HepG2 (cell line): ENCODE measurements around the gene CNGA2. TPM values are rescaled to one million over a fixed set of nuclear protein-coding genes. Genes with fewer than 3 reads are reported as not detected.

Experiments
- ATAC-seq: fragments of 200-7000 bp; cut with Tn5 transposase; 3 replicates; pipeline ENCODE4 v1.9.1; 2020; ENCODE audit warnings: mild to moderate bottlenecking, moderate library complexity
- BruUV-seq: library from RNA; stranded (reverse); fragments of 400-500 nt; replicated peaks from 2 replicates; lab custom pipeline; 2021; lab: Mats Ljungman, UMichigan
- CTCF ChIA-PET: fragments of 300-600 bp; formaldehyde crosslinking; extraction: SDS; loops from one replicate; lab custom pipeline; 2021; ENCODE audit warnings: low total read pairs, inconsistent platforms, low intra/inter-chr PET ratio; lab: Yijun Ruan, JAX
- POLR2A ChIA-PET: fragments of 350-600 bp; sonication (Branson Sonifier 250); formaldehyde crosslinking; loops from one replicate; lab custom pipeline; 2020; ENCODE audit warnings: antibody characterized with exemption, inconsistent platforms; lab: Yijun Ruan, JAX
- DNase-seq: peaks from one replicate; pipeline ENCODE4 v3.0.0-alpha.2; 2015; ENCODE audit warnings: low spot score
- FAIRE-seq: peaks from 3 replicates; lab custom pipeline; 2011; peaks lifted over from hg19 to GRCh38; lab: Jason Lieb, UNC
- H2AFZ ChIP-seq: one replicate; pipeline ENCODE4 v1.6.1; 2011; ENCODE audit warnings: low read length, inconsistent platforms
- H3K27ac ChIP-seq: fragments of 300-600 bp; 3 replicates; pipeline ENCODE4 v1.8.0; 2011; ENCODE audit warnings: mixed run types, mild to moderate bottlenecking, mixed read lengths, low read length, inconsistent platforms; ENCODE audit not compliant: insufficient read depth; ENCODE audit errors: extremely low read length
- H3K27me3 ChIP-seq, 2 experiments: fragments of 200-600 bp in 1 of 2; 2 replicates in 1 of 2; 3 replicates in 1 of 2; pipeline versions ENCODE4 v1.6.0 to v1.8.0; 2011; ENCODE audit warnings: low read length in 2 of 2, mild to moderate bottlenecking in 2 of 2, moderate library complexity in 2 of 2, inconsistent platforms in 1 of 2; ENCODE audit not compliant: insufficient read depth in 2 of 2, control insufficient read depth in 1 of 2
- H3K36me3 ChIP-seq, 2 experiments: fragments of 200-600 bp in 1 of 2; replicated peaks in 1 of 2; 2 replicates in 1 of 2; 3 replicates in 1 of 2; pipeline versions ENCODE4 v1.5.1 to v1.8.0; 2011; ENCODE audit warnings: low read length in 2 of 2, inconsistent platforms in 1 of 2; ENCODE audit not compliant: insufficient read depth in 2 of 2, control insufficient read depth in 1 of 2
- H3K4me1 ChIP-seq: 2 replicates; pipeline ENCODE4 v1.5.1; 2012; ENCODE audit warnings: low read length, inconsistent platforms; ENCODE audit not compliant: insufficient read depth
- H3K4me2 ChIP-seq: 2 replicates; pipeline ENCODE4 v1.6.0; 2011; ENCODE audit warnings: low read depth, low read length, inconsistent platforms
- H3K4me3 ChIP-seq, 3 experiments: fragments of 200-600 bp in 1 of 3; sonication (generic), shearing (Covaris generic) in 1 of 3; replicated peaks in 1 of 3; 2 replicates each; pipeline ENCODE4 v1.5.1; 2011 to 2016; ENCODE audit warnings: low read length in 3 of 3, inconsistent platforms in 2 of 3, low read depth in 2 of 3, mild to moderate bottlenecking in 2 of 3, control low read depth in 1 of 3, mixed read lengths in 1 of 3; ENCODE audit not compliant: insufficient read depth in 1 of 3
- H3K79me2 ChIP-seq: one replicate; pipeline ENCODE4 v1.6.1; 2011; ENCODE audit warnings: low read length, inconsistent platforms; ENCODE audit not compliant: insufficient read depth
- H3K9ac ChIP-seq: 2 replicates; pipeline ENCODE4 v1.6.0; 2011; ENCODE audit warnings: mild to moderate bottlenecking, low read depth, low read length, inconsistent platforms; ENCODE audit not compliant: insufficient read depth
- H3K9me3 ChIP-seq: 2 replicates; pipeline ENCODE4 v1.5.1; 2012; ENCODE audit warnings: mild to moderate bottlenecking, low read length
- H4K20me1 ChIP-seq: 2 replicates; pipeline ENCODE4 v1.6.0; 2011; ENCODE audit warnings: inconsistent platforms, mild to moderate bottlenecking, low read length, moderate library complexity; ENCODE audit not compliant: insufficient read depth
- CBX5 ChIP-seq: sonication (generic); formaldehyde crosslinking; IDR thresholded peaks from 2 replicates; pipeline ENCODE4 v1.4.0; 2020; ENCODE audit warnings: missing genetic modification reagents, borderline replicate concordance
- ZBED4 ChIP-seq: sonication (generic); formaldehyde crosslinking; IDR thresholded peaks from 2 replicates; pipeline ENCODE4 v1.4.0; 2020; ENCODE audit warnings: missing genetic modification reagents, borderline replicate concordance
- WGBS: methylation state at CpG from one replicate; pipeline ENCODE4 v1.1.6; 2017; ENCODE audit warnings: low lambda C conversion rate; 5-methylcytosine and 5-hydroxymethylcytosine counted together
- in situ Hi-C: cut with HindIII; loops from 2 replicates; pipeline ENCODE4 v1.10.0; 2017; ENCODE audit warnings: low pct_unique_long_range_greater_than_20kb; ENCODE audit not compliant: extremely low pct_ligation_motif_present
- intact Hi-C: fragments of 100-400 bp; cut with micrococcal nuclease; formaldehyde crosslinking; loops from one replicate; pipeline ENCODE4 v1.10.0; 2022; ENCODE audit not compliant: unreplicated experiment
- polyA plus RNA-seq, 8 experiments: library from polyadenylated mRNA; depleted of rRNA in 3 of 8; stranded (reverse) in 7 of 8; unstranded in 1 of 8; fragments of >200 nt; fragmentation: Illumina TruSeq in 4 of 8; extraction: Trizol in 4 of 8; gene quantifications; 2 replicates each; pipeline versions ENCODE4 v1.2.1 to v1.2.3, GENCODE V29; 2011 to 2016; ENCODE audit warnings: low read depth in 4 of 8, missing spikeins in 1 of 8, mixed read lengths in 1 of 8; ENCODE audit not compliant: insufficient read depth in 1 of 8
- total RNA-seq, 5 experiments: library from RNA; depleted of rRNA; stranded (reverse); fragments of >200 nt; fragmentation: Illumina TruSeq; extraction: Trizol; gene quantifications; 2 replicates each; pipeline ENCODE4 v1.2.3, GENCODE V29; 2016; ENCODE audit warnings: low read depth in 1 of 5

The CNGA2 gene
- total and polyA plus RNA-seq, 2 of the 13 experiments (the other 11 are each of a cell fraction or from before 2014, with no cell fraction given): not detected

- Histone ChIP-seq H3K9me3 (no peaks in the 10 kb centered on the region), H3K9ac (no peak overlapping the region), H3K4me3 (no peak overlapping the region), H3K4me1 (no peaks in the 10 kb centered on the region), H3K27me3 (no peaks in the 10 kb centered on the region), H3K27ac (no peak overlapping the region), H4K20me1 (no peaks in the 10 kb centered on the region), H3K36me3 (no peaks in the 10 kb centered on the region)
- no peak for ATAC-seq
- WGBS: 0% methylated on average over 3 of the region's 5 CpGs
- CTCF ChIA-PET: interaction anchor here (1.4 to 1.9 kb wide), 2 partner anchors 880 to 883 kb away, joined by 4 to 11 read pairs; no protein-coding TSS in a partner anchor
- no TSS peak for BruUV-seq
- DNase-seq: no peak
- FAIRE-seq: no peak
- POLR2A ChIA-PET: no interaction called here
- TF ChIP-seq CBX5 (CRISPR knock-in tag) (no peak), ZBED4 (CRISPR knock-in tag) (no peak)
- TF ChIP-seq, all 625 proteins: peak for 0
- intact Hi-C loops (loop anchor here (1.0 kb wide), 1 partner anchor 883 kb away; no protein-coding TSS in a partner anchor), in situ Hi-C loops (no loop called here)
- no peak overlapping the region for H3K4me2 ChIP-seq
- H3K79me2 ChIP-seq: no peaks in the 10 kb centered on the region
- H2AFZ ChIP-seq: no peak overlapping the region
Measured at GRCh38 chrX:151752847-151753246, 18.3 kb downstream of the CNGA2 start.
